ENCODE data around the gene HOXD1. TPM values are rescaled to one million over a fixed set of nuclear protein-coding genes. Genes with fewer than 3 reads are reported as not detected.
A peak's percentile ranks its signal among the peaks of the same experiment; 100 is the strongest.

Gene HOXD1
- total and polyA plus RNA-seq, 2 of the 4 experiments (the other 2 are of a cell fraction) = not detected

DNA sequence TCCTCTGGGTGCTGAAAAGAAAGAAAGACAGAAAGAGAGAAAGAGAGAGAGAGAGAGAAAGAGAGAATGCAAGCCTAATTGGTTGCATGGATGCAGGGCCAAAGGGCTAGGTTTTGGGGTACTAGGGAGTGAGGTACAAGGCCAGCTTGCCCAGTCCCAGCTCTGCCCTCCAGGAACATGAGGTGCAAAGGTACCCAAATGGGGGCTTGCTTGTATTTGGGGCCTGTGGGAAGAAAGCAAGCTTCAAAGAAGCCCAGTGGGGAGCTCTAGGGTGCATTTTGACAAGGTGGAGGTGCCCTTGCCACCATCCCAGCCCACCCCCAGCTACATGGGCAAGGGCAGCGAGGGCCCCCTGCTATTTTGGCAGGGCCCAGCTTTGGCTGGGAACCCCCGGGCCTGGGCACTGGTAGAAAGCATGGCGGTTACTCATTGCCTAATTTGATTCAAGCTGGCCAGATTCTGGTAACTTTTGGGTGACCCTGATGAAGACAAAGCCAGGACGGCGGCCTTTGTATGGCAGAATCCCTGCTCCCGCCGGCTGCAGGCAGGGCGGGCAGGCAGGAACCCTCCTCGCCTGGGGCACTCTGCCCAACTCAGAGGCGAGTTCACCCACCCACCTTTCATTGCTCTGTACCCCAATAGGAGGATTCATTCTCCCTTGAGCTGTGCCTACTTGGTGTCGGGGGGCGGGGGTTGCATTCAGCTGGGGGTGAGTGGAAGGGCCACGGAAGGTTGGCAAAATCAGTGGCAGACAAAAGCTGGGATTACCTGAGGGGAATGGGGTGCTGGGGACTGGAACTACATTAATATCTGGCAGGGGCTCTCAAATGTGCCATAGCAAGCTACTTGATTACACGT lies 37.7 kb upstream of the HOXD1 start (continued):
- TF ChIP-seq CHD1 (IDR thresholded peaks at IDR 0.05; ENCODE audit: low read depth, low read length) = no peak

DNA sequence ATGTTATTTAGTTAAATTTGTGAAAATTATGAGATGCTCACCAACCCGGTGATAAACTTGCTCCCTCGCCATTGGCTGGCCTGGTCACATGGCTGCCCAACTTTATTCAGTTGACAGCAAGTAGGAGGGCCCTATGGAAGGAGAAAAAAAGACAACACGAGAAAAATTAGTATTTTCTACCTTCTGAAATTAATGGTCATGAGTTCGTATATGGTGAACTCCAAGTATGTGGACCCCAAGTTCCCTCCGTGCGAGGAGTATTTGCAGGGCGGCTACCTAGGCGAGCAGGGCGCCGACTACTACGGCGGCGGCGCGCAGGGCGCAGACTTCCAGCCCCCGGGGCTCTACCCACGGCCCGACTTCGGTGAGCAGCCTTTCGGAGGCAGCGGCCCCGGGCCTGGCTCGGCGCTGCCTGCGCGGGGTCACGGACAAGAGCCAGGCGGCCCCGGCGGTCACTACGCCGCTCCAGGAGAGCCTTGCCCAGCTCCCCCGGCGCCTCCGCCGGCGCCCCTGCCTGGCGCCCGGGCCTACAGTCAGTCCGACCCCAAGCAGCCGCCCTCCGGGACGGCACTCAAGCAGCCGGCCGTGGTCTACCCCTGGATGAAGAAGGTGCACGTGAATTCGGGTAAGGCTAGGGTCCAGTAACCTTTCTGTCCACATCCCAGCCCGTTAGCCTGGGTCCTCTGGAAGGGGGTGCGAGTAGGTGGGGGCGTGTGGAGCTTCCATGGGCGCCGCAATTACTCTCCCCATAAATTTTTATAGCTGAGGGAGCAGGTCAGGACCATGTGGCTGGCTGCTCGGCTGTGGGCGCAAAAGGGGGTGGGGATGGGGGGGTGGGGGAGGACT lies 36.8 kb upstream of the HOXD1 start, which contains the start of gene HOXD4:
Gene HOXD4, plus strand, starts transcription at position 109 of the 846 bp plus-strand sequence. Its CDS starts 84 bp downstream, at position 193.
- TF ChIP-seq MAFK (IDR thresholded peaks at IDR 0.05; ENCODE audit: low read depth, low read length) (no peak), POLR2A (IDR thresholded peaks at IDR 0.05; ENCODE audit: low read depth, low read length) (no peak), MAZ (IDR thresholded peaks at IDR 0.05; ENCODE audit: borderline replicate concordance, low read depth, low read length) (no peak), RFX5 (IDR thresholded peaks at IDR 0.05; ENCODE audit: low read depth, low read length) (no peak), RCOR1 (IDR thresholded peaks at IDR 0.05; ENCODE audit: insufficient replicate concordance, low read length) (no peak)
- TF ChIP-seq, protein P1, sequence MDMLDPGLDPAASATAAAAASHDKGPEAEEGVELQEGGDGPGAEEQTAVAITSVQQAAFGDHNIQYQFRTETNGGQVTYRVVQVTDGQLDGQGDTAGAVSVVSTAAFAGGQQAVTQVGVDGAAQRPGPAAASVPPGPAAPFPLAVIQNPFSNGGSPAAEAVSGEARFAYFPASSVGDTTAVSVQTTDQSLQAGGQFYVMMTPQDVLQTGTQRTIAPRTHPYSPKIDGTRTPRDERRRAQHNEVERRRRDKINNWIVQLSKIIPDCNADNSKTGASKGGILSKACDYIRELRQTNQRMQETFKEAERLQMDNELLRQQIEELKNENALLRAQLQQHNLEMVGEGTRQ (IDR thresholded peaks at IDR 0.05; ENCODE audit: low read depth, low read length) = peak; percentile 37; the same call in 1 of the 2 replicates
- TF ChIP-seq, protein P2, sequence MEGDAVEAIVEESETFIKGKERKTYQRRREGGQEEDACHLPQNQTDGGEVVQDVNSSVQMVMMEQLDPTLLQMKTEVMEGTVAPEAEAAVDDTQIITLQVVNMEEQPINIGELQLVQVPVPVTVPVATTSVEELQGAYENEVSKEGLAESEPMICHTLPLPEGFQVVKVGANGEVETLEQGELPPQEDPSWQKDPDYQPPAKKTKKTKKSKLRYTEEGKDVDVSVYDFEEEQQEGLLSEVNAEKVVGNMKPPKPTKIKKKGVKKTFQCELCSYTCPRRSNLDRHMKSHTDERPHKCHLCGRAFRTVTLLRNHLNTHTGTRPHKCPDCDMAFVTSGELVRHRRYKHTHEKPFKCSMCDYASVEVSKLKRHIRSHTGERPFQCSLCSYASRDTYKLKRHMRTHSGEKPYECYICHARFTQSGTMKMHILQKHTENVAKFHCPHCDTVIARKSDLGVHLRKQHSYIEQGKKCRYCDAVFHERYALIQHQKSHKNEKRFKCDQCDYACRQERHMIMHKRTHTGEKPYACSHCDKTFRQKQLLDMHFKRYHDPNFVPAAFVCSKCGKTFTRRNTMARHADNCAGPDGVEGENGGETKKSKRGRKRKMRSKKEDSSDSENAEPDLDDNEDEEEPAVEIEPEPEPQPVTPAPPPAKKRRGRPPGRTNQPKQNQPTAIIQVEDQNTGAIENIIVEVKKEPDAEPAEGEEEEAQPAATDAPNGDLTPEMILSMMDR (conservative IDR thresholded peaks at IDR 0.05; ENCODE audit: low read depth, low read length) = no peak
- Histone ChIP-seq H2BK15ac (ENCODE audit: low read depth, low read length) (no peak within 1 kb of the TSS), H3K4me2 (ENCODE audit: low read depth, low read length) (no peak within 1 kb of the TSS), H3K9ac (ENCODE audit: low read depth, low read length) (no peak within 1 kb of the TSS), H4K5ac (ENCODE audit: low read depth, low read length) (no peak within 1 kb of the TSS), H3K79me1 (ENCODE audit: low read depth in 1 of 2, low read length in 2 of 2) (no peaks in the 10 kb centered on the region), H3K18ac (ENCODE audit: low read depth, low read length) (no peak within 1 kb of the TSS), H2AK9ac (replicated peaks; ENCODE audit: low read depth, low read length, poor library complexity) (no peak within 1 kb of the TSS), H3K14ac (replicated peaks; ENCODE audit: low read depth, low read length) (no peak within 1 kb of the TSS), H3K4ac (ENCODE audit: low read depth, low read length) (no peak within 1 kb of the TSS), H2AFZ (replicated peaks; ENCODE audit: low read length, poor library complexity) (no peak within 1 kb of the TSS), H3K27me3 (ENCODE audit: control insufficient read depth, insufficient read depth, low read length) (peaks cover 93% of the 10 kb centered on the region), H3K4me3 (ENCODE audit: insufficient read depth, low read depth, low read length) (no peak within 1 kb of the TSS), H3K4me1 (ENCODE audit: control insufficient read depth, insufficient read depth, low read length) (no peaks in the 10 kb centered on the region), H3K9me3 (ENCODE audit: control insufficient read depth, insufficient read depth, low read length) (peaks cover 9% of the 10 kb centered on the region), H3K56ac (ENCODE audit: extremely low read depth, insufficient read depth, low read length) (no peak within 1 kb of the TSS), H3K9me1 (ENCODE audit: insufficient read depth, low read length) (no peaks in the 10 kb centered on the region), H2BK120ac (ENCODE audit: low read depth, low read length) (no peak within 1 kb of the TSS), H3K23ac (ENCODE audit: low read depth, low read length) (no peak within 1 kb of the TSS), H2AK5ac (ENCODE audit: low read depth, low read length) (no peak within 1 kb of the TSS), H3K36me3 (ENCODE audit: control insufficient read depth, insufficient read depth, low read length) (no peaks in the 10 kb centered on the region), H2BK20ac (ENCODE audit: low read depth, low read length) (no peak within 1 kb of the TSS), H2BK5ac (ENCODE audit: low read depth, low read length, poor library complexity, severe bottlenecking) (no peak within 1 kb of the TSS), H3K27ac (ENCODE audit: insufficient read depth, low read length) (no peak within 1 kb of the TSS), H4K20me1 (ENCODE audit: insufficient read depth, low read length) (no peaks in the 10 kb centered on the region), H4K91ac (ENCODE audit: insufficient read depth, low read depth, low read length) (no peak within 1 kb of the TSS), H4K8ac (ENCODE audit: low read depth in 2 of 2, low read length in 2 of 2) (no peak within 1 kb of the TSS)
- no peak for DNase-seq
- dilution Hi-C loops (cut with HindIII; ENCODE audit: low sequenced_read_pairs, unreplicated experiment) = no loop called here
- no peak for ATAC-seq (ENCODE audit: low read depth)
- WGBS, 2 experiments (ENCODE audit: extremely low coverage in 2 of 2, insufficient read length in 1 of 2) = 2% methylated on average over 14 of the region's 55 CpGs; no CpG with 5 or more reads in 1 of the 2 experiments
- in situ Hi-C loops (cut with MboI; ENCODE audit: low sequenced_read_pairs) = no loop called here
- BruUV-seq (replicated peaks) = no TSS peak
- ChIA-PET CTCF (no interaction called here), POLR2A (ENCODE audit: unreplicated experiment) (no interaction called here)
- intact Hi-C loops (cut with micrococcal nuclease) = no loop called here

Data from IMR-90 (cell line).